RWPE1 (cell line): ENCODE data around the gene NPIPA3.
"Not testable (repeated sequence)": the region's sequence is repeated elsewhere in the genome, so short reads cannot be mapped to it uniquely, and the experiment has no call there.

Experiments used
- CTCF ChIA-PET: fragments of 350-600 bp; sonication (Branson Sonifier 250); formaldehyde crosslinking; extraction: SDS; loops from one replicate; lab custom pipeline; 2021; lab: Yijun Ruan, JAX
- POLR2A ChIA-PET: fragments of 400-600 bp; formaldehyde crosslinking; extraction: SDS; loops from one replicate; lab custom pipeline; 2020; ENCODE audit warnings: antibody characterized with exemption; ENCODE audit not compliant: low non-redundant PET; lab: Yijun Ruan, JAX
- DNase-seq: peaks from one replicate; pipeline ENCODE4 v3.0.0; 2012; ENCODE audit warnings: low spot score
- H3K27ac ChIP-seq: fragments of 450-650 bp; 2 replicates; pipeline ENCODE4 v1.5.1; 2017
- CTCF ChIP-seq: fragments of 450-650 bp; conservative IDR thresholded peaks from 2 replicates; pipeline ENCODE4 v1.5.1; 2017; ENCODE audit warnings: low read depth, mild to moderate bottlenecking

Gene NPIPA3

GRCh38 chr16:14703156-14704011 is at the start of gene NPIPA3:
Gene NPIPA3 (plus strand): TSS chr16:14703411. CDS start chr16:14708944, 5,533 bp downstream.
- H3K27ac ChIP-seq, POLR2A ChIA-PET, DNase-seq, CTCF ChIA-PET: not testable (repeated sequence)

DNA sequence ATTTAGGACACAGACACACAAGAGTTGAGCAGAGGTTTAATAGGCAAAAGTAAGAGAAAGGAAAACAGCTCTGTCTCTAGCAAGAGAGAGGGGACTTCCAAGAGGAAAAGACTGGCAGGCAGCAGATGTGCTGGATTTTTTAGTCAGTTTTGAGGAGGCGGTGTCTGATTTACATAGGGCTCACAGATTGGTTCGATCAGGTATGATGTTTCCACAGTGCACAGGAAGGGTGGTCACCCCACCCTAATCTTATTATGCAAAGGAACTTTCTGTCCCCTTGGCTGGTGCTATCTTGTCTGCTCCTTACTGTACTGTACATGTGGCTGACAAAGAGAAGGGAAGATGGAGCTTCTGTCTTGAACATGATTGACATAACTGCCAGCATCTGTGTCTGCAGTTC is 45.1 kb upstream of the NPIPA3 start:
- no peak for DNase-seq
- ChIA-PET CTCF (no interaction called here), POLR2A (no interaction called here)
- TF ChIP-seq CTCF = no peak
- peak overlapping the region; percentile 51; the same call in 1 of the 2 replicates for H3K27ac ChIP-seq

- CTCF ChIA-PET = interaction anchor here (0.7 to 1.1 kb wide), 2 partner anchors 296 to 356 kb away, joined by 3 to 7 read pairs; no protein-coding TSS in a partner anchor
- POLR2A ChIA-PET = no interaction called here
- no peak for DNase-seq
- no peak for TF ChIP-seq CTCF
- H3K27ac ChIP-seq = 0 out of 2 replicates have a peak overlapping the region, but pooled peaks have one; percentile 1
These were observed 35.6 kb upstream of the NPIPA3 start for GRCh38 chr16:14667347-14668266.

GRCh38 chr16:14668556-14669223 is 34.5 kb upstream of the NPIPA3 start:
- CTCF ChIA-PET = interaction anchor here (0.6 kb wide), 2 partner anchors 62 to 1771 kb away, joined by 3 to 6 read pairs; no protein-coding TSS in a partner anchor
- POLR2A ChIA-PET = no interaction called here
- H3K27ac ChIP-seq = no peak overlapping the region
- DNase-seq = no peak
- no peak for TF ChIP-seq CTCF

DNA sequence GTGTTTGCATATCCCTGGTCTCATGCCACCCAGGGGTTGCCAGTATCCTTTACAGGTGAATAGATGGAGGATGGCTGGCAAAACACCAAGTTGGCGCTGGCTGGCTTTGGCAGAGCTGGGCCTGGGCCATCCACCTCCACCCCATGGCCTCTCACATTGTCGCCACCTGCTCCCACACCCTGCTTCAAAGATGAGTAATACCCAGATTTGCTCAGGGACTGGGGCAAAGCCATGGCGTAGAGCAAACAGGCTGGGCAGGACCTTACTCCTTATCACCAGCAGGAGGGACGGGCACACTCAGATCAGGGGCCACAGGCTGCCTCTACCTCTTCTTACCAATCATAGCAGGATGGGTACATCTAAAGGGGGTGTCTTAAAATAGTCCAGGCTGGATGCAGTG is 33.4 kb upstream of the NPIPA3 start:
- no peak overlapping the region for H3K27ac ChIP-seq
- TF ChIP-seq CTCF = no peak
- CTCF ChIA-PET = no interaction called here
- POLR2A ChIA-PET = no interaction called here
- peak; percentile 12 for DNase-seq

DNA sequence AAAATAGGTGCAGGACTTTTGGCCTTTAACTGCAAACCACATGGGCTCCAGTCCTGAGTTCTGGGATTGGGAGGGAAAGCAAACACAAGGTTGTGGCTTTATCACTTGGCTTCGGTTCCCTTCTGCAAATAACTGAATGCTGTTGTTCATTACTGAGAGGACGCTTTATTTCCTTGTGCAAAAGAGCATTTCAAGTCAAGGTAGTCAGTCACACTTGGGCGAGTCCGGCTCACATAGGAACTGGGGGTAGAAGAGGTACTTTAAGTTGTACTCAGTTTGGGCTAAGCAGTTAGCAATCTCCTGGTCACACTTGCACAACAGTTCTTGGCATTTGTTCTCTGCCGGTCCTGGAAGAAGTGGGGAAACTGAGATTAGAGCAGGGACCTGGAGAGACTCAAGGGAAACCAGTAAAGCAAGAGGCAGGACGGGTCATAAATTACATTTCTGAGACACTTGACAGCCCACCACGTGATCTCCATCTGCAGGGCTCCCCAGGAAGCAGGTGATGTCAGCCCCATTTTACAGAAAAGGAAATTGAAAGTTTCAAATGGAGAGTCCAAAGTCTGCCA is 30.7 kb upstream of the NPIPA3 start:
- no peak for TF ChIP-seq CTCF
- CTCF ChIA-PET = no interaction called here
- DNase-seq = no peak
- no peak overlapping the region for H3K27ac ChIP-seq
- POLR2A ChIA-PET = no interaction called here
